K562 (cell line): ENCODE results near the gene RNF180. TPM values are rescaled to one million over a fixed set of nuclear protein-coding genes. Genes with fewer than 3 reads are reported as not detected.
"Not testable (repeated sequence)": the region's sequence is repeated elsewhere in the genome, so short reads cannot be mapped to it uniquely, and the experiment has no call there.

Experiments used
- ATAC-seq: fragments of 200-7000 bp; cut with Tn5 transposase; 3 replicates; pipeline ENCODE4 v1.9.1; 2020; ENCODE audit warnings: moderate library complexity
- BruUV-seq: library from RNA; stranded (reverse); fragments of 400-500 nt; replicated peaks from 2 replicates; lab custom pipeline; 2021; lab: Mats Ljungman, UMichigan
- CTCF ChIA-PET: fragments of 300-600 bp; formaldehyde crosslinking; extraction: SDS; loops from one replicate; lab custom pipeline; 2021; ENCODE audit warnings: low intra/inter-chr PET ratio; lab: Yijun Ruan, JAX
- POLR2A ChIA-PET: fragments of 300-600, 350-650 bp; sonication (Branson Sonifier 250); formaldehyde crosslinking; extraction: SDS; loops from one replicate; lab custom pipeline; 2021; ENCODE audit warnings: antibody characterized with exemption, inconsistent platforms; lab: Yijun Ruan, JAX
- DNase-seq, 4 experiments: peaks; one replicate each; pipeline versions ENCODE4 v3.0.0 to v3.0.0-alpha.2; 2011 to 2018; ENCODE audit warnings: low spot score in 3 of 4, mixed read lengths in 3 of 4; ENCODE audit errors: extremely low read depth in 1 of 4
- FAIRE-seq: peaks from 2 replicates; lab custom pipeline; 2011; peaks lifted over from hg19 to GRCh38; lab: Jason Lieb, UNC
- H2AFZ ChIP-seq: 2 replicates; pipeline ENCODE4 v1.6.0; 2011; ENCODE audit warnings: low read depth, low read length, control low read depth, inconsistent platforms
- H3K27ac ChIP-seq: fragments of 200-600 bp; 3 replicates; pipeline ENCODE4 v1.8.0; 2011; ENCODE audit warnings: low read depth, mild to moderate bottlenecking, control low read depth, inconsistent platforms, low read length, moderate library complexity, mixed read lengths; ENCODE audit errors: extremely low read depth
- H3K27me3 ChIP-seq, 2 experiments: fragments of 300-600 bp in 1 of 2; 2 replicates in 1 of 2; 3 replicates in 1 of 2; pipeline versions ENCODE4 v1.6.0 to v1.8.0; 2011; ENCODE audit warnings: inconsistent platforms in 2 of 2, low read length in 2 of 2, mild to moderate bottlenecking in 1 of 2, mixed read lengths in 1 of 2, moderate library complexity in 1 of 2; ENCODE audit not compliant: control insufficient read depth in 2 of 2, insufficient read depth in 2 of 2
- H3K36me3 ChIP-seq: fragments of 300-600 bp; 3 replicates; pipeline ENCODE4 v1.8.0; 2011; ENCODE audit warnings: mild to moderate bottlenecking, low read length, inconsistent platforms; ENCODE audit not compliant: control insufficient read depth, insufficient read depth
- H3K4me1 ChIP-seq, 2 experiments: fragments of 200-600 bp in 1 of 2; replicated peaks in 1 of 2; 2 replicates in 1 of 2; 3 replicates in 1 of 2; pipeline versions ENCODE4 v1.5.1 to v1.8.0; 2011; ENCODE audit warnings: inconsistent platforms in 2 of 2, low read length in 2 of 2, mild to moderate bottlenecking in 1 of 2, mixed read lengths in 1 of 2, moderate library complexity in 1 of 2; ENCODE audit not compliant: control insufficient read depth in 2 of 2, insufficient read depth in 2 of 2
- H3K4me2 ChIP-seq: 2 replicates; pipeline ENCODE4 v1.6.1; 2011; ENCODE audit warnings: low read length, control low read depth, inconsistent platforms, mixed read lengths; ENCODE audit not compliant: insufficient read depth
- H3K4me3 ChIP-seq: fragments of 200-600 bp; sonication (generic), shearing (Covaris generic); 2 replicates; pipeline ENCODE4 v1.5.1; 2016; ENCODE audit warnings: control low read depth, inconsistent platforms
- H3K79me2 ChIP-seq: fragments of 200-600 bp; 3 replicates; pipeline ENCODE4 v1.8.0; 2011; ENCODE audit warnings: low read length, inconsistent platforms; ENCODE audit not compliant: control insufficient read depth, insufficient read depth
- H3K9ac ChIP-seq, 2 experiments: 2 replicates each; pipeline versions ENCODE4 v1.6.0 to v1.6.1; 2011; ENCODE audit warnings: low read depth in 2 of 2, low read length in 2 of 2, control low read depth in 1 of 2, inconsistent platforms in 1 of 2, mild to moderate bottlenecking in 1 of 2, mixed read lengths in 1 of 2; ENCODE audit not compliant: insufficient read depth in 1 of 2
- H3K9me1 ChIP-seq: one replicate; pipeline ENCODE4 v1.6.0; 2011; ENCODE audit warnings: inconsistent platforms, mild to moderate bottlenecking, low read length, moderate library complexity; ENCODE audit not compliant: control insufficient read depth, insufficient read depth
- H3K9me3 ChIP-seq: replicated peaks from 2 replicates; pipeline ENCODE4 v1.5.1; 2011; ENCODE audit warnings: low read depth, low read length, inconsistent platforms; ENCODE audit not compliant: control insufficient read depth, insufficient read depth
- H4K20me1 ChIP-seq: replicated peaks from 2 replicates; pipeline ENCODE4 v1.6.1; 2011; ENCODE audit warnings: low read length, inconsistent platforms, mixed read lengths; ENCODE audit not compliant: control insufficient read depth, insufficient read depth
- ZNF57 ChIP-seq: fragments of 450-650 bp; formaldehyde crosslinking; IDR thresholded peaks from 2 replicates; pipeline ENCODE4 v1.4.0; 2020; ENCODE audit warnings: mild to moderate bottlenecking, moderate library complexity
- WGBS: fragments of 100-300 bp; shearing (Covaris generic); methylation state at CpG from one replicate; pipeline ENCODE4 v1.1.6; 2016; ENCODE audit warnings: low coverage, mixed read lengths; ENCODE audit not compliant: insufficient coverage; ENCODE audit errors: missing lambda C conversion rate; 5-methylcytosine and 5-hydroxymethylcytosine counted together
- in situ Hi-C: fragments of 300-500 bp; cut with MboI; formaldehyde crosslinking; loops from 4 replicates; pipeline ENCODE4 v1.15.0; 2018; ENCODE audit warnings: inconsistent platforms, mixed read lengths
- intact Hi-C: fragments of 100-400 bp; cut with micrococcal nuclease; formaldehyde crosslinking; loops from 2 replicates; pipeline ENCODE4 v1.14.2; 2022
- polyA plus RNA-seq, 8 experiments: library from polyadenylated mRNA; depleted of rRNA in 4 of 8; stranded (reverse) in 5 of 8; unstranded in 3 of 8; fragments of >200 nt; fragmentation: Nextera tagmentation in 2 of 8; fragmentation: Illumina TruSeq in 1 of 8; extraction: Ambion mirVana in 2 of 8; extraction: Trizol in 1 of 8; gene quantifications; 2 replicates each; pipeline versions ENCODE4 v1.2.1 to v1.2.3, GENCODE V29; 2011 to 2014; ENCODE audit warnings: inconsistent platforms in 1 of 8, missing spikeins in 1 of 8
- total RNA-seq, 7 experiments: library from RNA; depleted of rRNA in 6 of 7; stranded (reverse); fragments of >200 nt in 6 of 7; fragmentation: Illumina TruSeq in 2 of 7; extraction: Trizol in 2 of 7; gene quantifications; 2 replicates each; pipeline versions ENCODE4 v1.2.1 to v1.2.3, GENCODE V29; 2011 to 2021; ENCODE audit warnings: low replicate concordance in 1 of 7
- TF ChIP-seq, protein P1 (sequence below): fragments of 450-650 bp; IDR thresholded peaks from 2 replicates; pipeline ENCODE4 v1.7.1; 2018; ENCODE audit warnings: mild to moderate bottlenecking, low read depth; ENCODE audit not compliant: partially characterized antibody

Gene RNF180
- total and polyA plus RNA-seq, 9 of the 15 experiments (the other 6 are each of a cell fraction or from before 2014, with no cell fraction given) = 0.05 TPM; not detected in 8

GRCh38 chr5:64397552-64397951, 231.9 kb downstream of the RNF180 start (continued):
- TF ChIP-seq, protein P1, sequence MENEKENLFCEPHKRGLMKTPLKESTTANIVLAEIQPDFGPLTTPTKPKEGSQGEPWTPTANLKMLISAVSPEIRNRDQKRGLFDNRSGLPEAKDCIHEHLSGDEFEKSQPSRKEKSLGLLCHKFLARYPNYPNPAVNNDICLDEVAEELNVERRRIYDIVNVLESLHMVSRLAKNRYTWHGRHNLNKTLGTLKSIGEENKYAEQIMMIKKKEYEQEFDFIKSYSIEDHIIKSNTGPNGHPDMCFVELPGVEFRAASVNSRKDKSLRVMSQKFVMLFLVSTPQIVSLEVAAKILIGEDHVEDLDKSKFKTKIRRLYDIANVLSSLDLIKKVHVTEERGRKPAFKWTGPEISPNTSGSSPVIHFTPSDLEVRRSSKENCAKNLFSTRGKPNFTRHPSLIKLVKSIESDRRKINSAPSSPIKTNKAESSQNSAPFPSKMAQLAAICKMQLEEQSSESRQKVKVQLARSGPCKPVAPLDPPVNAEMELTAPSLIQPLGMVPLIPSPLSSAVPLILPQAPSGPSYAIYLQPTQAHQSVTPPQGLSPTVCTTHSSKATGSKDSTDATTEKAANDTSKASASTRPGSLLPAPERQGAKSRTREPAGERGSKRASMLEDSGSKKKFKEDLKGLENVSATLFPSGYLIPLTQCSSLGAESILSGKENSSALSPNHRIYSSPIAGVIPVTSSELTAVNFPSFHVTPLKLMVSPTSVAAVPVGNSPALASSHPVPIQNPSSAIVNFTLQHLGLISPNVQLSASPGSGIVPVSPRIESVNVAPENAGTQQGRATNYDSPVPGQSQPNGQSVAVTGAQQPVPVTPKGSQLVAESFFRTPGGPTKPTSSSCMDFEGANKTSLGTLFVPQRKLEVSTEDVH = no peak
- no peak for TF ChIP-seq ZNF57 (CRISPR knock-in tag)

GRCh38 chr5:64398735-64399134, 233.1 kb downstream of the RNF180 start:
- H3K9me3 ChIP-seq, POLR2A ChIA-PET, intact Hi-C loops, BruUV-seq, ATAC-seq, H3K9ac ChIP-seq, H3K4me2 ChIP-seq, FAIRE-seq, H3K9me1 ChIP-seq, H3K4me3 ChIP-seq, CTCF ChIA-PET, DNase-seq, H4K20me1 ChIP-seq, H3K79me2 ChIP-seq, H3K4me1 ChIP-seq, in situ Hi-C loops, H3K27ac ChIP-seq, H2AFZ ChIP-seq, H3K36me3 ChIP-seq, H3K27me3 ChIP-seq: not testable (repeated sequence)
- WGBS = 5% methylated on average over 5 of the region's 5 CpGs

DNA sequence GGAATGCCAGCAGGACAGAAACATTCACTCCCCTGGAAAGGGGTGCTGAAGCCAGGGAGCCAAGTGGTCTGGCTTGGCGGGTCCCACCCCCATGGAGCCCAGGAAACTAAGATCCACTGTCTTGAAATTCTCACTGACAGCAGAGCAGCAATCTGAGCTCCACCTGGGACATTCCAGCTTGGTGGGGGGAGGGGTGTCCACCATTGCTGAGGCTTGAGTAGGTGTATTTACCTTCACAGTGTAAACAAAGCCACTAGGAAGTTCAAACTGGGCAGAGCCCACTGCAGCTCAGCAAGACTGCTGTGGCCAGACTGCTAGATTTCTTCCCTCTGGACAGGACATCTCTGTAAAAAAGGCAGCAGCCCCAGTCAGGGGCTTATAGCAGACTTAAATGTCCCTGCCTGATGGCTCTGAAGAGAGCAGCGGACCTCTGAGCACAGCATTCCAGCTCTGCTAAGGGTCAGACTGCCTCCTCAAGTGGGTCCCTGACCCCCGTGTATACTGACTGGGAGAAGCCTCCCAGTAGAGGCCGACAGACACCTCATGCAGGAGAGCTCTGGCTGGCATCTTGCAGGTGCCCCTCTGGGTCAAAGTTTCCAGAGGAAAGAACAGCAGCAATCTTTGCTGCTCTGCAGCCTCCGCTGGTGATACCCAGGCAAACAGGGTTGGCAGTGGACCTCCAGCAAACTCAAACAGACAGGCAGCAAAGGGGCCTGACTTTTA, 241.6 kb downstream of the RNF180 start:
- 0% methylated on average over 4 of the region's 5 CpGs for WGBS
- H3K4me3 ChIP-seq, DNase-seq, H3K27ac ChIP-seq, POLR2A ChIA-PET, H2AFZ ChIP-seq, BruUV-seq, H3K9me1 ChIP-seq, FAIRE-seq, H3K4me2 ChIP-seq, intact Hi-C loops, ATAC-seq, CTCF ChIA-PET, H3K36me3 ChIP-seq, H3K9me3 ChIP-seq, H4K20me1 ChIP-seq, H3K9ac ChIP-seq, H3K4me1 ChIP-seq, H3K27me3 ChIP-seq, in situ Hi-C loops, H3K79me2 ChIP-seq: not testable (repeated sequence)
